Ovary (tissue), 3 donors: ENCODE data around the gene ST14.

ENCODE experiments used
- POLR2A ChIP-seq: fragments of 450-650 bp; IDR thresholded peaks from one replicate; pipeline ENCODE4 v1.6.1; 2017; ENCODE audit warnings: antibody characterized with exemption, mild to moderate bottlenecking, moderate library complexity
- TF ChIP-seq, protein P1 (sequence below), 3 donors: fragments of 450-650 bp in 2 of 3; fragments of 200-600 bp in 1 of 3; IDR thresholded peaks; one replicate each; pipeline versions ENCODE4 v1.5.1 to v1.8.0; 2016 to 2022; ENCODE audit warnings: antibody characterized with exemption in 3 of 3, mild to moderate bottlenecking in 1 of 3
- donor health status: DM: no; HTN: no; CAD: no.

DNA sequence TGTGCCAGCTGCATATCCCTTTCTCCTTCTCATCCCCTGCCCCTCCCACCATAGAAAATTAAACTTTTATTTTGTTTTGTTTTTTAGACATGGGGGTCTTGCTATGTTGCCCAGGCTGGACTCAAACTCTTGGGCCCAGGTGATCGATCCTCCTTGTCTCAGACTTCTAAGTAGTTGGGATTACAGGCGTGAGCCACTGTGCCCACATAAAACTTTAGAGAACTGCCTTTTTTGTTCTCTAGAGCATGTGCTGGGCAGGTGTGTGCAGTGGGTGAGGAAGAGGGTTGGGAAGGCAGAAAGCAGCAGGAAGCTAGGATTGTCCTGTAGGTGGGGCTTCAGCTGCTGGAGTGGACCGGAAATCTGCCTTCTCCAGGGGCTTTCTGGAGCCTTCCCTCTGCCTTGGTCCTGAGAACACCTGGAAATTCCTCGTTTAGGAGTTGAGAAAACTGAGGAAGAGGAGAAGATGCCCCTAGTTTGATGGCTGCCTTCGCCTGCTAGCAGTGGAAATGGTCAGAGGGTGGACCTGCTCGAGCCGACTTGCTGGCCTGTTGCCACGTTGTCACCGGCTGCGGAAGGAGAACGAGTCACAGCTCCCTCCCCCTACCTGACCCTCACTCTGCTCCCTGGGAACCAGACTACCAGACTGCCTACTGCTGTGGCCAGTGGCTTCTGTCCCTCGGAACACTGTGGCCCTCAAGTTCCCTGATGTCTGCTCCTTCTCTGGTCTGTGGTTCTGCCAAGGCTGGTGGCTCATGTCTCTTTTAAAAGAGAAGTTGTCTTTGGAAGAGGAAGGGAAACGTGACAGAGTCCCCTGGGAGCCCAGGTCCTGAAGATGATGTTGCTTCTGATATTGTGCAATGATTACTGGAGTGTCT, 4.0 kb downstream of the ST14 start:
- no peak for TF ChIP-seq POLR2A
- TF ChIP-seq, protein P1, sequence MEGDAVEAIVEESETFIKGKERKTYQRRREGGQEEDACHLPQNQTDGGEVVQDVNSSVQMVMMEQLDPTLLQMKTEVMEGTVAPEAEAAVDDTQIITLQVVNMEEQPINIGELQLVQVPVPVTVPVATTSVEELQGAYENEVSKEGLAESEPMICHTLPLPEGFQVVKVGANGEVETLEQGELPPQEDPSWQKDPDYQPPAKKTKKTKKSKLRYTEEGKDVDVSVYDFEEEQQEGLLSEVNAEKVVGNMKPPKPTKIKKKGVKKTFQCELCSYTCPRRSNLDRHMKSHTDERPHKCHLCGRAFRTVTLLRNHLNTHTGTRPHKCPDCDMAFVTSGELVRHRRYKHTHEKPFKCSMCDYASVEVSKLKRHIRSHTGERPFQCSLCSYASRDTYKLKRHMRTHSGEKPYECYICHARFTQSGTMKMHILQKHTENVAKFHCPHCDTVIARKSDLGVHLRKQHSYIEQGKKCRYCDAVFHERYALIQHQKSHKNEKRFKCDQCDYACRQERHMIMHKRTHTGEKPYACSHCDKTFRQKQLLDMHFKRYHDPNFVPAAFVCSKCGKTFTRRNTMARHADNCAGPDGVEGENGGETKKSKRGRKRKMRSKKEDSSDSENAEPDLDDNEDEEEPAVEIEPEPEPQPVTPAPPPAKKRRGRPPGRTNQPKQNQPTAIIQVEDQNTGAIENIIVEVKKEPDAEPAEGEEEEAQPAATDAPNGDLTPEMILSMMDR (IDR thresholded peaks at IDR 0.05) = no peak
